ENCODE measurements around the gene LGR5.

DNA sequence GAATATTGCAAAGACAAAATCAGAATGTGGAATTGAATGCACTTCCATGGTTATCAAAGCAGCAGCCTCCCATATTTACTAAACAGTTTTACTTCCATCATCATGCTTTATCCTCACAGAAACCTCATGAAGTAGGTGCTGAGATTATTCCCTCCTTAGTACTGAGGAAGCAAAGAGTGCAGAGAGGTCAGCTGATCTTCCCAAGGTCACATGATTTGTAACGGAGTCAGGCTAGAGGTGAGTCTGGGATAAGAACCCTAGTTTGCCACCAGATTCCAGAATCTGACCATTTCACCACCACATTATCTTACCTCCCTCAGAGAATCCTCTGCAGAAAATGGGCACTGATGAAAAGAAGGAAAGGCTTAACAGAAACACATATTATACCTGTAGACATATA, 102.0 kb downstream of the LGR5 start:
- TF ChIP-seq, protein P1, sequence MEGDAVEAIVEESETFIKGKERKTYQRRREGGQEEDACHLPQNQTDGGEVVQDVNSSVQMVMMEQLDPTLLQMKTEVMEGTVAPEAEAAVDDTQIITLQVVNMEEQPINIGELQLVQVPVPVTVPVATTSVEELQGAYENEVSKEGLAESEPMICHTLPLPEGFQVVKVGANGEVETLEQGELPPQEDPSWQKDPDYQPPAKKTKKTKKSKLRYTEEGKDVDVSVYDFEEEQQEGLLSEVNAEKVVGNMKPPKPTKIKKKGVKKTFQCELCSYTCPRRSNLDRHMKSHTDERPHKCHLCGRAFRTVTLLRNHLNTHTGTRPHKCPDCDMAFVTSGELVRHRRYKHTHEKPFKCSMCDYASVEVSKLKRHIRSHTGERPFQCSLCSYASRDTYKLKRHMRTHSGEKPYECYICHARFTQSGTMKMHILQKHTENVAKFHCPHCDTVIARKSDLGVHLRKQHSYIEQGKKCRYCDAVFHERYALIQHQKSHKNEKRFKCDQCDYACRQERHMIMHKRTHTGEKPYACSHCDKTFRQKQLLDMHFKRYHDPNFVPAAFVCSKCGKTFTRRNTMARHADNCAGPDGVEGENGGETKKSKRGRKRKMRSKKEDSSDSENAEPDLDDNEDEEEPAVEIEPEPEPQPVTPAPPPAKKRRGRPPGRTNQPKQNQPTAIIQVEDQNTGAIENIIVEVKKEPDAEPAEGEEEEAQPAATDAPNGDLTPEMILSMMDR (IDR thresholded peaks at IDR 0.05; ENCODE audit: insufficient read depth, low read length) = no peak
- no peak for TF ChIP-seq GABPA (IDR thresholded peaks at IDR 0.05; ENCODE audit: low read depth)
- no peak for TF ChIP-seq POLR2AphosphoS5 (IDR thresholded peaks at IDR 0.05; ENCODE audit: low read depth)
